ENCODE results near the gene MYOC. TPM values are rescaled to one million over a fixed set of nuclear protein-coding genes. Genes with fewer than 3 reads are reported as not detected.
A peak's percentile ranks its signal among the peaks of the same experiment; 100 is the strongest.

Gene MYOC
- total RNA-seq, 1 donor, result not detected

GRCh38 chr1:171596119-171596518 is 56.4 kb downstream of the MYOC start:
- Histone ChIP-seq H4K20me1 (ENCODE audit: insufficient read depth, low read length) (no peaks in the 10 kb centered on the region), H3K4me3 (ENCODE audit: insufficient read depth, low read length) (no peak overlapping the region), H3K27me3 (ENCODE audit: insufficient read depth, low read length) (no peaks in the 10 kb centered on the region), H3K9me3 (ENCODE audit: low read depth, low read length) (no peaks in the 10 kb centered on the region), H3K4me1 (ENCODE audit: insufficient read depth, low read length) (peaks cover 4% of the 10 kb centered on the region), H3K79me2 (ENCODE audit: insufficient read depth, low read length) (no peaks in the 10 kb centered on the region), H3K4me2 (ENCODE audit: insufficient read depth, low read length) (no peak overlapping the region), H3K27ac (ENCODE audit: low read depth, low read length) (no peak overlapping the region), H2AFZ (ENCODE audit: low read length) (no peak overlapping the region), H3K36me3 (ENCODE audit: insufficient read depth, low read length) (peaks cover 27% of the 10 kb centered on the region)
- TF ChIP-seq, protein P1, sequence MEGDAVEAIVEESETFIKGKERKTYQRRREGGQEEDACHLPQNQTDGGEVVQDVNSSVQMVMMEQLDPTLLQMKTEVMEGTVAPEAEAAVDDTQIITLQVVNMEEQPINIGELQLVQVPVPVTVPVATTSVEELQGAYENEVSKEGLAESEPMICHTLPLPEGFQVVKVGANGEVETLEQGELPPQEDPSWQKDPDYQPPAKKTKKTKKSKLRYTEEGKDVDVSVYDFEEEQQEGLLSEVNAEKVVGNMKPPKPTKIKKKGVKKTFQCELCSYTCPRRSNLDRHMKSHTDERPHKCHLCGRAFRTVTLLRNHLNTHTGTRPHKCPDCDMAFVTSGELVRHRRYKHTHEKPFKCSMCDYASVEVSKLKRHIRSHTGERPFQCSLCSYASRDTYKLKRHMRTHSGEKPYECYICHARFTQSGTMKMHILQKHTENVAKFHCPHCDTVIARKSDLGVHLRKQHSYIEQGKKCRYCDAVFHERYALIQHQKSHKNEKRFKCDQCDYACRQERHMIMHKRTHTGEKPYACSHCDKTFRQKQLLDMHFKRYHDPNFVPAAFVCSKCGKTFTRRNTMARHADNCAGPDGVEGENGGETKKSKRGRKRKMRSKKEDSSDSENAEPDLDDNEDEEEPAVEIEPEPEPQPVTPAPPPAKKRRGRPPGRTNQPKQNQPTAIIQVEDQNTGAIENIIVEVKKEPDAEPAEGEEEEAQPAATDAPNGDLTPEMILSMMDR (IDR thresholded peaks at IDR 0.05; ENCODE audit: extremely low read depth, low read depth, low read length), result no peak
- no peak for DNase-seq (ENCODE audit: insufficient read length, low spot score, missing footprints)

DNA sequence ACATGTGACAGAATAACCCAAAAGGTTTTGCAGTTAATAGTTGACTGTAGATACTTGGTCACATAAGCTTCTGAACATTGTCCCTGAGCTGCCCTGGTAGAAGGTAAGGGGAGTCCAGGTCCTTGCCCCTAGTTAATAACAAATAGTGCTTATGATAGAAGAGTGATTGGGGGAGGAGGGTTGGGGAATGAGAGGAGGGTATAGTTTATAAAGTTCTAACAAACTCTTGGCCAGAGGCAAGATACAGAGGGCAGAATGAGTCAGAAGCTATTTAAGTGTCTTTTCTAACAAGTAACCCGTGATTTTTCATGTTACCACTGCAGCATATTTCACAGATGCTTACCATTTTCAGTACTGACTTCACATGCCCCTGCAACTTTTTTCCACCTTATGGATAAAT is 57.2 kb downstream of the MYOC start:
- peaks cover 4% of the 10 kb centered on the region for H3K4me1 ChIP-seq (ENCODE audit: insufficient read depth, low read length)
- H3K9me3 ChIP-seq (ENCODE audit: low read depth, low read length), result no peaks in the 10 kb centered on the region
- H3K27me3 ChIP-seq (ENCODE audit: insufficient read depth, low read length), result no peaks in the 10 kb centered on the region
- no peaks in the 10 kb centered on the region for H4K20me1 ChIP-seq (ENCODE audit: insufficient read depth, low read length)
- H3K4me3 ChIP-seq (ENCODE audit: insufficient read depth, low read length), result no peak overlapping the region
- no peak overlapping the region for H3K4me2 ChIP-seq (ENCODE audit: insufficient read depth, low read length)
- DNase-seq (ENCODE audit: insufficient read length, low spot score, missing footprints), result peak; percentile 32
- peaks cover 34% of the 10 kb centered on the region for H3K36me3 ChIP-seq (ENCODE audit: insufficient read depth, low read length)
- H3K79me2 ChIP-seq (ENCODE audit: insufficient read depth, low read length), result no peaks in the 10 kb centered on the region
- H2AFZ ChIP-seq (ENCODE audit: low read length), result no peak overlapping the region
- TF ChIP-seq, protein P1 (IDR thresholded peaks at IDR 0.05; ENCODE audit: extremely low read depth, low read depth, low read length), result no peak
- no peak overlapping the region for H3K27ac ChIP-seq (ENCODE audit: low read depth, low read length)

DNA sequence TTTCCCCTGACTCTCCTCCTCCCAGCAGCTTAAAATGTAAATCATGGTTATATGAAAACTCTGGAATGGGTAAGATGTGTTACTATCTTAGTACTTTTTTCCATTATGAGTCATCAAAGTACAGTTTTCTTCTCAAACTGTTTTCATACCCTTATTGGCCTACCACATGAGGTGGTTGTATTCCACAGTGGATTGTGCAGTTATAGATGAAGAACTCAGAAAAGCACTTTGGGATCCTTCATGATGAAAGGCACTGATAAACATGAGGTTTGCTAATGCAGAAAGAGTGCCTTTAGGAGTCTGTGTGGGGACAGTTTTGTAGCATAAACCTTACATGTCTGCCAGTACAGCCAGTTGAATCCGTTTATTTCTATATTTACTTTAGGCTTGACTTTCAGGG is 62.5 kb downstream of the MYOC start:
- no peaks in the 10 kb centered on the region for H3K27me3 ChIP-seq (ENCODE audit: insufficient read depth, low read length)
- peaks cover 3% of the 10 kb centered on the region for H3K79me2 ChIP-seq (ENCODE audit: insufficient read depth, low read length)
- H3K36me3 ChIP-seq (ENCODE audit: insufficient read depth, low read length), result peaks cover 71% of the 10 kb centered on the region
- H2AFZ ChIP-seq (ENCODE audit: low read length), result no peak overlapping the region
- peaks cover 5% of the 10 kb centered on the region for H4K20me1 ChIP-seq (ENCODE audit: insufficient read depth, low read length)
- H3K4me3 ChIP-seq (ENCODE audit: insufficient read depth, low read length), result no peak overlapping the region
- DNase-seq (ENCODE audit: insufficient read length, low spot score, missing footprints), result peak; percentile 65
- peak overlapping the region; percentile 55 for H3K27ac ChIP-seq (ENCODE audit: low read depth, low read length)
- no peak overlapping the region for H3K4me2 ChIP-seq (ENCODE audit: insufficient read depth, low read length)
- TF ChIP-seq, protein P1 (IDR thresholded peaks at IDR 0.05; ENCODE audit: extremely low read depth, low read depth, low read length), result no peak
- no peaks in the 10 kb centered on the region for H3K9me3 ChIP-seq (ENCODE audit: low read depth, low read length)
- H3K4me1 ChIP-seq (ENCODE audit: insufficient read depth, low read length), result peaks cover 7% of the 10 kb centered on the region

DNA sequence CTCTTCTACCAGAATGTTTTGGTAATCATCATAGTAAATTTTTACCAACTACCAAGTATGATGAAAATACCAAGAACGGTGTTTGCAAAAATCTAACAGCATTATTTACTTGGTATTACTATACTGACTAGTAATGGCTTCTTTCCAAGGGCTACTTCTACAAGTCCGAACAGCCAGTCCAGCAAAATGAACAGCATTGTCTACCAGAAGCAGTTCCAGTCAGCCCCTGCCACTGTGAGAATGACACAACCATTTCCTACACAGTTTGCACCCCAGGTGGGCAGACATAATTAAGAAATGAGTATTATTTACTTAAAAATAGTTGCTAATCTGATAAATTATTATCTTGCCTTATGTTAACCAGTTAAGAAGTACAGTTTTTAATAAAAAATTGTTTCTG is 64.3 kb downstream of the MYOC start:
- H3K9me3 ChIP-seq (ENCODE audit: low read depth, low read length), result no peaks in the 10 kb centered on the region
- no peak overlapping the region for H3K27ac ChIP-seq (ENCODE audit: low read depth, low read length)
- peaks cover 5% of the 10 kb centered on the region for H4K20me1 ChIP-seq (ENCODE audit: insufficient read depth, low read length)
- TF ChIP-seq, protein P1 (IDR thresholded peaks at IDR 0.05; ENCODE audit: extremely low read depth, low read depth, low read length), result no peak
- no peak overlapping the region for H3K4me3 ChIP-seq (ENCODE audit: insufficient read depth, low read length)
- peaks cover 6% of the 10 kb centered on the region for H3K4me1 ChIP-seq (ENCODE audit: insufficient read depth, low read length)
- peaks cover 5% of the 10 kb centered on the region for H3K79me2 ChIP-seq (ENCODE audit: insufficient read depth, low read length)
- DNase-seq (ENCODE audit: insufficient read length, low spot score, missing footprints), result no peak
- peaks cover 85% of the 10 kb centered on the region for H3K36me3 ChIP-seq (ENCODE audit: insufficient read depth, low read length)
- H3K4me2 ChIP-seq (ENCODE audit: insufficient read depth, low read length), result no peak overlapping the region
- no peaks in the 10 kb centered on the region for H3K27me3 ChIP-seq (ENCODE audit: insufficient read depth, low read length)
- no peak overlapping the region for H2AFZ ChIP-seq (ENCODE audit: low read length)
